HG02763 (cell line): ENCODE measurements around the gene SRP14.

Experiments
- ATAC-seq: cut with Tn5 transposase; IDR thresholded peaks from one replicate; pipeline ENCODE4 v1.9.1; 2021; ENCODE audit warnings: mild to moderate bottlenecking, moderate library complexity; ENCODE audit not compliant: unreplicated experiment

SRP14 gene

DNA sequence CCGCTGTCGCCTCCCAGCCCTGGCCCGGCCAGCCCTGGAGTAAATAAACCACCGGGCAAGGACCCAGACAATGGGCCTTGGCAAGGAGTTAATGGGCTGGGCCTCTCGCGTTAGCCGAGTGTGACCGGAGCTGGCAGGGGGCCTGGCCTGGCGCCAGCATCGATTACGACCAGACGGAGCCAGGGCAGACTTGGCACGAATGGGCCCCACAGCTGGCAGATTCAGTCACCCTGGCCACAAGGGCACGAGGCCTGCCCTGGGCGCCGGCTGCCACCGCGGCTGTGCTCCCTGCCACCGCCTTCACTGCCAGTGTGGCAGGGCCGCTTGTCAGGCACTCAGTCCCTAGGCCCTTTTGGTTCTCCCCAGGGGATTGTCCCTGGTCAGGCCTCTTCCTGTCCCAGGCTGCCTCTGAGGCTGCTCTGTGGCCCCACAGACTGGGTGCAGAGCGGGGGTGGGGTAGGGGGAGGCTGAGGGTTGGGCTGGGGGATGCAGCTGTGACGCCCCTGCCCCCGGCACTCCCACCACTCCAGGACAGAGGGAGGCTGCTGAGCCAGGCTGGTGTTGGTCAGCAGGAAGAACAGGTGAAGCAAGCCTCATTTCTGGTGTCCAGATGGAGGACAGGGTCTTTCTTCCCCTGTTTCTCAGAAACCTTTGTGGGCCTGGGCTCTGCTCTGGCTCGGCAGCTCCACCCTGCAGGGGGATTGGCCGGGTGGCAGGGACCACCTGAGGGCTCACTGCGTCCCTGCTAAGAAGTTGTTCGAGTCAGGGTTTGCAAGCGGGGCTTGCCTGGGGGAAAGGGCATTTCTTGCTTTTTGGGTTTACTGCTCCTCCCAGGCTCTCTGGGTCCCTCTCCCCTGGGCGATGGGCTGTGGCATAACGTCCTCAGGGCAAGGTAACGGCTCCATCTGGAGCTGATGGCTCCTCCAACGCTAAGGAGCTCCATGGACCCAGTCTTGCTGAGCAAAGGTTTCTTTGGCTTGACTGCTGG is 30.5 kb upstream of the SRP14 start:
- ATAC-seq, result peak; percentile 54

DNA sequence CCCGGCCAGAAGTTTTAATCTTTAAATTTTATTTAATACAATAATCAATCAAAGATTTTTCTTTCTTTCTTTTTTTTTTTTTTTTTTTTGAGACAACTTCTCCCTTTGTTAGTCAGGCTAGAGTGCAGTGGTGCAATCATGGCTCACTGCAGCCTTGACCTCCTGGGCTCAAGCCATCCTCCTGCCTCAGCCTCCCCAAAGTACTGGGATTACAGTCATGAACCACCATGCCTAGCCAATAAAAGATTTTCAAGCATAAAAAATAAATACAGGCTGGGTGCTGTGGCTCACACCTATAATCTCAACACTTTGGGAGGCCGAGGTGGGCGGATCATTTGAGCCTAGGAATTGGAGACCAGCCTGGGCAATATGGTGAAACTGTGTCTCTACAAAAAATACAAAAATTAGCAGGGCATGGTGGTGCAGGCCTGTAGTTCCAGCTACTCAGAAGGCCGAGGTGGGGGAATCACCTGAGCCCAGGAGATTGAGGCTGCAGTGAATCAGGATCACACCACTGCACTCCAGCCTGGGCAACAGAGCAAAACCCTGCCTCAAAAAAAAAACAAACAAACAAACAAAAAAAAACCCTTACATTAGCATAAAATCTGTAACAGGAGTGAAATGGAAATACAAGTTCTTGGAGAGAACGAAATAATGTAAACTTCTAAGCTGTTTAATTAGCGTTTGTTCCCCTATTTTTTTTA is 29.1 kb upstream of the SRP14 start:
- no peak for ATAC-seq

DNA sequence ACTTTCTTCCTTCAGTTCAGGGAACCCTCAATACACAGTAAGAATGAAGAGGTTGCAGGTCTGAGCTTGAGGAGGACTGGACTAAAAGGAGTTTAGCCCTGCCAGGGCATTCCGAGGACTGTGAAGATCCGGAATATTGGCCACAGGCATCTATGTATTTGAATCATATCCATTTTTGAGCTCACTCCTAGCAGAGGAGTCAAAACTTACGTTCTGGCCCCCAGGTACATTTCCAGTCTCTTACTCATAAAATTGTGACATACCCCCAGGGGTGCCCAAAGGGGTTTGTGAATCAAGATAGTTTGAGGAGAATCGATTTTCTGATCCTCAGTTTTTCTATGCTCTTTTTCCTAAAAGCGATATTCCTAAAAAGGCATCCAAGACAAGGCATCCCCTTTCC is 27.6 kb upstream of the SRP14 start:
- ATAC-seq, result no peak

DNA sequence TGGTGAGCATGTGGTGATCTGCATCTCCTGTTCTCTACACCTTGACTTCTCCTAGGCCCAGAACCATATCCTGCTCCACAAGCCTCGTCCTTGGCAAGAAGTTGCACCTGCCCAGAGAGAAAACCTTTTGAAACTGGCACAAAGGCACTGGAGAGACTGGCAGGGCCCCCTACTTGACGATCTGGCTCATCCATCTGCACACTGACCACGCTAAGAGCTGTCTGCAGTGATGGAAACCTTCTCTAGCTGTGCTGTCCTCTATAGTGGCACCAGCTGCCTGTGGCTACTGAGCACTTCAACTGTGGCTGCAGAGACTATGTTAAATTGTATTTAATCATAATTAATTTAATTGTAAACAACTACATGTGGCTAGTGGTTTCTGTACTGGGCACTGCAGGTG is 26.2 kb upstream of the SRP14 start:
- ATAC-seq, result no peak

DNA sequence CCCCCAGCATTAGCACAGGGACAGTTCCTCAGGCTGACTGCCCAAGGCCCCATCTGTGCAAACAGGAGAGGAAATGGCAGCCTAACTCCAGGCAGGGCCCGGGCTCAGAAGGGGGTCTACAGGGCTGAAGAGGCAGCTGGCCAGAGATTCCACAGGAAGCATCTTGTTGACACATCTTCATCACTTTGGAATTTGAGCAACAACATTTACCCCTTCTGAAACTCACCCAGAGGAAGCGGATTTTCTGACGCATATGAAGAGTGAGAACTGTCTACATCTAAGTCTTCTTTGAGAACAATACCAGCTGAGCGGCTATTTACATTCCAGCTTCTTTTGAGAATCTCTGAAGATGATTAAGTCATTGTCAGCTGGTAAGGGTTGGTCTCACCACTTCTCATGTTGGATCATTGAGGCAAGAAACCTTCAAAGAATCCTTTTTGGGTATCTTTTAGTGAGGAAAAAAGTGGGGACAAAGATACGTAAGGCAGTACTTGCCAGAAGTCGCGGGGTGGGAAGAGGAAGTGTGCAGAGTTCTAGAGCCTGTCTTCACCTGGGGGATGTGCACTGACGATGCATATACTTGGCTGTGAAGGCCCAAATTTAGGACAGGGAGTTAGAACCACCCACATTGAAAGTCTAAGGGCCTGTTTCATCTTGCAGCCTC is 25.4 kb upstream of the SRP14 start:
- ATAC-seq, result peak; percentile 49

DNA sequence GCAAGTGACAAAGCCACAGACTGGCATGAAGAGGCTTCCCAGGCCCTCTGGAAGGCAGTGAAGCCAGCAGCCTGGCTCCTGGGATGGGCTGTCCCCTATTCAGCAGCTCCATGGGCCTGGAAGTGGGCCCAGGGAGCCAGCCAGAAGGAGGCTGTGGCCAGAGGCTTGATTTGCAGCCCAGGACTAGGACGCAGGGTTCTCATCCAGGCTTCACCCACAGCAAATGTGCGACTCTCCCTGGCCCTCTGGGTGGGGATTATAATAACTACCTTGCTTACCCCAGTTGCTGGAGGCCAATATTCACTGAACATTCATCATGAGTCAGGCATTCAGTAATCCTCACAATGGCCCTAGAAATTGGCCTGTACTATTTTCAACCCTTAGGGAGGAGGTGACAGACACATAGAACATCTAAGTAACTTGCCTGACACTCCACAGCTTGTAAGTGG is 24.6 kb upstream of the SRP14 start:
- ATAC-seq, result no peak

DNA sequence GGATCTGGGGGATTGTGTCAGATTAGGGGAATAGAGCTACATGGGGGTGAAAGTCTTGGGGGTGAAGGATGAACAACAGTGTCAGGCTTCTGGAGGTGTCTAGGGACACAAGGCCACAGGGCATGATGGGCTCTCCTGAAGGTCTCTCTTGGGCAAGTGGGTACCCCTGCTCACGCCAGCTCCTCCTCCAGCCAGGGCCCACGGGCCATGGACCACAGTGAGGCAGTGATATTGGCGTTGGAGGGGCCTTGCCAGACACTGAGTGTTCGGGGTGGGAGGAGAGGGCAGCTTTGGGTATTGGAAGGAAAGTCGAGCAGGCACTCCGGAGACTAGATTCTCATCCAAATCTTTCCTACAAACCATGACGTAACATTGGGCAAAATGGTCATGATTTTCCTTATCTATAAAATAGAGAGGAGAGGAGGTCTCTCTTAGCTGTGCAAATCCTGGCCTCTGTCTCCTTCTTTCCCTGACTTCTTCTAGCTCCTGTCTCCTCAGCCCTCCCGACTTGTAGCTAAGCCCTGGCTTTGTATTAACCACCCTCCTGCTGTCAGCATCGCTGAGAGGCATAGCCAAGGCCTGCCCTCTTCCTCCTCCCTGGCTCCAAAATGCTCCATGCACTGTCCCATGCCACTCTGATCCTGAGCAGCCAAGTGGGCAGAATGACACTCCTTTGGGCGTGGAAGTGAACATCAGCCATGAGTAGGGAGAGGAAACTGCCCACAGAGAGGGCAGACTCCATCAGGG is 24.0 kb upstream of the SRP14 start:
- ATAC-seq, result no peak

DNA sequence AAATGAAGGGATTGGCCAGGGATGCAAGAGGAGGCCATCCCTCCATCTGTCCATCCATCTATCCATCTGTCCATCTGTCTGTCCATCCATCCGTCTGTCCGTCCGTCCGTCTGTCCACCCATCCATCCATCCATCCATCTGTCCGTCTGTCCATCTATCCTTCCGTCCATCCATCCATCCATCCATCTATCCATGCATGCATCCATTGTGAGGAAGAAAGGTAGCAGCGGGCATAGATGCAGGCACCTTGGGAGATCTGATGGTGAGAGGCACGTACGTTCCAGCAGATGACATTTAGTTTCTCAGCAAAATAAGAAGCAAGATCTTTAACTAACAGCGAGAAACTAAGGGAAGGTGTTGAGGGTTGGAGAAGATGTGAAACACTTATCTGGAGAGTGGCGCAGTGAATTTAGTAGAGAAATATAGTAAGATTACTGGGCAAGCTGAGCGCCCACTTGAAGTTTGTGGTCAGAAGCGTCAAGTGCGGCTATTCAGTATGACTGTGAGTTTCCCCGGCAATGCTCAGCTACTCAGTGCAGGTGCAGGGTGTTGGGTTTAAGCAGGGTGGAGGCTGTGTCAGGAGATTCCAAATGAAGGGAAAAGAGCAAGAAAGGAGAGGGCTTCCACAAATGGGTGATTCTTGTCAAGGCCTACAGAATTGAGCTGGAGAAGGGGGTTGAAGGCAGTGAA is 22.4 kb upstream of the SRP14 start:
- peak; percentile 52 for ATAC-seq

DNA sequence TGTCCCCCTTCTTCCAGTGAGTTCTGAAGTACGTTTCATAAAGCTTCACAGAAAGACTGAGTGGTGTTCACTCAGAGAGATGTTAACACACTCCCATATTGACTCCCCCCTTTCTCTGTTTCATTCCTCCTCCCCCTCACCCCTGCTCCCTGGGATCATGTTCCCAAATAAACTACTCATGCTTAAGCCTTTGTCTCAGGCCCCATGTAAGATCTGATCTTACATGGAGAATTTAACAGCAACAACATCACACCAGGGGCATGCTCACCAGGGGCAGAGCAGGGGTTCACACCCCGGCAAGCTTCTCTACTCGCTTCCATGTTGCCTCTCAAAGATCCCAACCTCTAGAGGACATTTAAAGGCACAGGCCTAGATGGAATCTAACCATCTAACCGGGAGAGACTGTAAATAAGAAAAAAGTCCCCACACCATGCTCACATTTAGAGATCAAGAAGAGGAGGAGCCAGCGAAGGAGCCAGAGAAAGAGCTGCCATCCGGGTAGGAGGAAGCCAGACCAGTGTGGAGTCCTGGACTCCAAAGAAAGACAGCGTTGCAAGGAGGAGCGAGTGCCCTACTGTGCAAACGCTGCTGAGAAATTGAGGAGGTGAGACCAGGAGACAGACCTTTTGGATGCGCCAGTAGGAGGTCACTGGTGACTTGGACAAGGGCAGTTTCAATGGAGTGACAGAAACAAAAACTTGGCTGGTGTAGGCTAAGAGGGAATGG is 21.4 kb upstream of the SRP14 start:
- ATAC-seq, result no peak

DNA sequence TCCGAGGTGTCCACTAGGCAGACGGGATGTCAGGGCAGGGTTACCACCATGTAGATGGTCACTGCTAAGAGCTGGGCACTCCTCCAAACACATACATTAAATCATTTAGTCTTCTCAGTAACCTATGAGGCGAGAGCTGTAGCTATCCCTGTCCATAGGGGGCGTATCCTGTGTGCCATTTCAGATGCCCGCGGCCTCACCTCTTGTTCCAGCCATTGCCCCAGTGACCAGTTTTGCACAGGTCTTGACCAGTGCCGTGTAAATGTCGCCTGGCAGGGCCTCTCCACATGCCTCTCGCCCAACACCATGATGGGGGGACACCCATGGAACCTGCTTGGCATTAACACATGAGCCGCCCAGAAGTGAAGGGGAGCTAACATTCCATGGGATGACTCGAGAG is 20.8 kb upstream of the SRP14 start:
- no peak for ATAC-seq

DNA sequence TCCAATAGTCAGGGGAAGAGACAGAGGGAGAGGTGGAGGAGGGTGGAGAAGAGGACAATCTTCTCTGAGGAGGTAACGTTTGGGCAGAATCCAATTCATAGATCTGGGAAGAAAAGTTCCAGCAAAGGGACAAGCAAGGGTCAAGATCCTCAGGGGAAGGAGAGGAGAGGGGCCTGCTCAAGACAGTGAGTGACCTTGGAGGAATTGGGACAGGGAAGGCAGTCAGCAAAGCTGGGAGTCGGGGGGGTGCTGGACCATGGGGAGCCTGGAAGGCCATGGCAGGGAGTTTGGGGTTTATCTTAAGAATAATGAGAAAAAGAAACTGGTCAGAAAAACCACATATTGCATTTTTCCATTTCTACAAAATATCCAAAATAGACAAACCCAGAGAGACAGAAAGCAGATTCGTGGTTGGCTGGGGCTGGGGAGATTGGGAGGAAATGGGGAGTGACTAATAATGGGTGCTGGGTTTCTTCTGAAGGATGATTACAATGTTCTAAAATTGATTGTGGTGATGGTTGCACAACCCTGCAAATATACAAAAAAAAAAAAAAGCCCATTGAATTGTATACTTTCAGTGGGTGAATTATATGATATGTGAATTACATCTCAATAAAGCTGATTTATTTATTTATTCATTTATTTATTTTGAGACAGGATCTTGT is 19.6 kb upstream of the SRP14 start:
- ATAC-seq, result no peak

DNA sequence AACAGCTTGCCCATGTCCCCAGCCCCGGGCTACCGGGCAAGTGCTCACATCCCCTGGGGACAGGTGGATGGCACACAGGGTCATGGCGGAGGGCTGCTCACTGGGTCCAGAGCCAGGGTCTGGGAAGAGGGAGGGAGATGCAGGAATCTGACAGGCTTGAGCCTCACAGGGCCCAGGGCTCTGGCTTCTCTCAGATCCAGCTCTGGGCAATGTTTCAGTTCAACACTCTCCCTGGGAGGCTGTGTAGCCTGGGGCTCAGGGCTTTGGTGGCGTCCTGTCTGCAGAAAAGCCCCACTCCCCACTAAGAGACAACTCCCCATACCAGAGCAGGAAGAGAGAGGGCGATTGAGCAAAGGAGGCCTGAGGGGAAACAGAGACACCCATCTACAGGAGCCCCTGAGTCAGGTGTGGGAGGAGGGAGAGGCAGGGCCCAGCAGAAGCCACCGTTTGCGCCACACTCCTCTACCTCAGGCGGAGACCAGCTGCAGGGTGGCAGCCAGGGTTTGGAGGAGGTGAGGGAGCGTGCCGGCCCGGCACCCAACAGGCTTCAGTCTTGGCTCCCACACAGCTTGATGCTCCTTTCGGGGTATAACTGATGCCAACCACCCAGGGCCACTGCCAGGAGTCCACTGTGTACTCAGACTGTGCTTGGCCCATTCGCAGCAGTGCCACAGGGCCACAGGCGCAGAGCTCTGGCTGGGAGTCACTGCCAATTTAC is 16.8 kb upstream of the SRP14 start:
- ATAC-seq, result no peak

DNA sequence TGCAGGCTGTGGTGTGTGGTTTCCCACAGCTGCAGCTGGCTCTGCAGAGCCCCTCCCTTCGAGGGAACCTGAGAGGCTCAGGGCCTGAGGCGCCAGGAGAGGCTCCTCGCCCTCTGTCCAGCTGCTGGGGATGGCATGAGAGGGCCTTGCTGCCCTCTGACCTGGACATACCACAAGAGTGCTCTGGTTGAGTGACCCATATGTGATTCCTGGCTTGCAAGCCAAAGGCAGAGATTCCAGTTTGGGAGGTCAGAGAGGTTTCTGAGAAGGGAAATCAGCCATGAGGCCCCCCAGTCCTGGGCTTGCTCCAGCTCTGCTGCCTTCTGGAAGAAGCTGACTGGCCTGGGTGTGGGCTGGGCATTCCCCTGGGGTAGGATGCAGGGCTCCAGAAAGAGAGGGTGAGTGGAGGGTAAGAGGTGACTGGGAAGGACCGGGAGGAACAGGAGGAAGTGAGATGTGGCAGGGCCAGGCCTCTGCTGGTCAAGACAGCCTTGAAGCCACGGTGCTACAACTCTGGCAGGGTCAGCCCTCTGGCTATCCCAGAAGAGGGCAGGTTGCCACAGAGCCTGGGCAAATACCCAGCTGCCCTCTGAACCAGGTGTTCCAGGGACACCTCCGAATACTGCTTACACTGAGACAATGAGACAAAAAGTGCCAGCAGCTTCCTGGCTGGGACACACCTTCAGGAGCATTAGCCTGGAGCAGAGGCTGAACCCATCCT is 16.0 kb upstream of the SRP14 start:
- ATAC-seq, result peak; percentile 70

DNA sequence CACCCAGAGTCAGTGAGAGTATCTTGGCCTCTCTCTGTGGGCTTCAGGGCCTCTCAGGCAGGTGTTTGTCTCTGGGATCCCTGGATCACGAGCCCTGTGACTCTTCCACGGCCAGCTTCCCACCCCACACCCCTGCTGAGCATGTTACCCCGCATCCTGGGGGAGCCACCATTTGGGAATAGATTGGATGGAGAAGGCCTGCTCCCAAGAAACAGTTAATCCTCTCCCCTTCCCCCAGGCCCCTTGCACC is 15.5 kb upstream of the SRP14 start:
- peak; percentile 44 for ATAC-seq

DNA sequence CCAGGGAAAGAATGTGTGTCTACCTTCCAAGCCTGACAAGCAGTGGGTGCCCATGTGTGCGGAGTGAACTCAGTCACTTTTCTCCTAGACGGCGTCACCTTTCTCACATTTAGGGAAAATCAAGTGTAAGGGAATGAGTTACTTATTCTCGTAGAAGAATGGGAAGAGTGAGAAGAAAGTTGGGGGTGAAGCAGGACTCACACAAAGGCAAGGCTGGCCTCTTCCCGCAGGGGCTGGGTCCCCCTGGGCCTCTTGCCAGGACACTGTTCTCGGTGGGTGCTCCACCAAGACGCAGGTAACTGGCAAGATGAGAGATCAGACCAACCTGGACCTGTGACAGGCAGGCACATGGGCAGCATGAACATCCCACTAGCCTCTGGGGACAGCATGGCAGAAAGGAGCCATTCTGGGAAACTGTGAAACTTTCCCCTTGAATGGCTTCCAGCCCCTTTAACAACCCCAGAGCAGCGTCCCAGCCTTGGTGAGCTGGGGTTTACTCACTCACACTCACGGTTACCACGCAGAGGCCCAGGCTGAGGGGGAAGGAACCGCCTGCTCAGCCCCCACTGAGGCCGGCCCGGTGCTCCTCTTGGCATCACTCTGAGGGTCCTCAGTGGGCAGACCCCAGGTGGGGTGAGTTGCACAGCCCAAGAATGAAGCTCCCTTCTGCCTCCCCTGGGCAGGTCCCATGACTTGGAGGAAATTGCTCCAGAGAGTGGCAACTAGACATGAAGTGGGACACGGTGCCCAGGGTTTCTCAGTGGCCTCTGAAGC is 15.0 kb upstream of the SRP14 start:
- ATAC-seq, result peak; percentile 23

DNA sequence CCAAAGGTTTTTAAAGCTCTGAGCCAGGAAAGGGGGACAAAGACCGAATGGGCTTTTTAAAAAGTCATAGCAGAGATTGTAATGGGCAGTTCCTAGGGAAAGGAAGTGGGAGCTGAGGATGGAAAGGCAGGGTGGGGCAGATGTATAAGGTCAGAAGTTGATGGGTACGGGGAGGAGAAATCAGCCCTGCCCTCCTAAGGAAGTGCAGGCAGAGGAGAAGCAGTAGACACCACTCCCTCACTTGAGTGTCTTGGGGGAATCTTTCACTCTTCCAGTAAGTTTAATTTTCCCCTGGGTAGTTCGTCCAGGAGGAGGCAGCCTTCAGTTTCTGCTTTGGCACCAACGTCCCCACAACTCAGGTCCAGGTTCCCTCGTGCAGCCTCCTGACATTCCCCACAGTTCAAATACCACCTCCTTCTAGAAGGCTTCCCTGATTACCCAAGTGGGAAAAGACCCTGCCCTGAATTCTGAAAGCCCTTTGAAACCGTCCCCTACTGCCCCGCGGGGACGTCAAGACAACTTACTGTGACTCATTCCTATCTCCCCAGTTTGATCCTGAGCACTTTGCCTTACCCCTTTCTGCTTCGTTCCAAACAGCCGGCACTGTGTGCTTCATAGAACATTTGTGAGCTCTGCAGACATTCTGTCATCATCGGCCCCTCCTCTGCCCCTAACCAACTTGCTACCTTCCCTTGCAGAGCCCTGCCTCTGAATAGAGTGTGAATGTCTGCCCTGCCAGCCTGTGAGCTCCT is 14.3 kb upstream of the SRP14 start:
- no peak for ATAC-seq

DNA sequence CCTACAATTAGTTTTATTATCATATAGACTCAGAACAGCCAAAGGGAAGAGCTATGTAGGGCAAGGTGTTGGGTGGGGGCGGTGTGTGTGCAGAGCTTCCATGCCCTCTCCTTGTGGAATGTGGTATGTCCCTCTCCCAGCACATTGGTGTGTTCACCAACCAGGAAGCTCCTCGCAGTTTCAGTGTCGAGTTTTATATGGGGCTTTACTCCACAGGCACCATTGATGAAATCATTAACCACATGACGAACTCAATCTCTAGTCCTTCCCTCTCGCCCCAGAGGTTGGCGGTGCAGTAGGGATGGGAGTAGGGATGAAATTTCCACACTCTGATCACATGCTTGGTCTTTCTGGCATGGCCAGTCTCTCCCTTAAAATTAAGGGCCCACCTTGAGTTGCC is 13.6 kb upstream of the SRP14 start:
- ATAC-seq, result no peak
